Activated CD4-positive, CD25-positive, alpha-beta regulatory T cell treated with anti-CD3 and anti-CD28 coated beads, Interleukin-2, amount 50 U/mL, for 24 hours (primary cell): ENCODE results near the gene TMA16.
"Not testable (repeated sequence)": the region's sequence is repeated elsewhere in the genome, so short reads cannot be mapped to it uniquely, and the experiment has no call there.

Source experiments
- ATAC-seq, 2 donors: fragments of 150-1000 bp; cut with Tn5 transposase; one replicate each; pipeline ENCODE4 v1.10.0; 2021; ENCODE audit warnings: mild to moderate bottlenecking in 1 of 2, moderate library complexity in 1 of 2

The TMA16 gene

GRCh38 chr4:163494360-163495241 is at the start of gene TMA16:
TMA16 (plus strand) TSS chr4:163494690; CDS start chr4:163494802, 112 bp downstream.
- peak; percentile 88 to 91 for ATAC-seq

GRCh38 chr4:163447023-163447422 is 47.5 kb upstream of the TMA16 start:
- ATAC-seq, result not testable (repeated sequence)

- ATAC-seq, result no peak
These were observed 47.0 kb upstream of the TMA16 start for GRCh38 chr4:163447481-163447880.

- no peak for ATAC-seq
These were observed 45.8 kb upstream of the TMA16 start for GRCh38 chr4:163448540-163449203.

GRCh38 chr4:163462556-163462955 is 31.9 kb upstream of the TMA16 start:
- ATAC-seq, result no peak

GRCh38 chr4:163467082-163467770 is 27.3 kb upstream of the TMA16 start:
- ATAC-seq, result no peak

GRCh38 chr4:163470391-163470790 is 24.1 kb upstream of the TMA16 start:
- ATAC-seq, result no peak

GRCh38 chr4:163473130-163473529 is 21.4 kb upstream of the TMA16 start:
- no peak for ATAC-seq

GRCh38 chr4:163473576-163473975 is 20.9 kb upstream of the TMA16 start, which contains the start of gene TKTL2:
TKTL2 (minus strand) TSS chr4:163473754; CDS start chr4:163473734, 20 bp downstream.
- no peak for ATAC-seq

- no peak for ATAC-seq
These were observed 20.5 kb upstream of the TMA16 start for GRCh38 chr4:163474027-163474426.

GRCh38 chr4:163476761-163477438 is 17.6 kb upstream of the TMA16 start:
- no peak for ATAC-seq

- no peak for ATAC-seq
These were observed 12.3 kb upstream of the TMA16 start for GRCh38 chr4:163482190-163482589.

GRCh38 chr4:163484906-163485305 is 9.6 kb upstream of the TMA16 start:
- ATAC-seq, result peak in 1 of 2 donors; percentile 60

GRCh38 chr4:163485589-163485988 is 8.9 kb upstream of the TMA16 start:
- ATAC-seq, result no peak

- ATAC-seq, result no peak
These were observed 8.2 kb upstream of the TMA16 start for GRCh38 chr4:163486321-163486720.

GRCh38 chr4:163489929-163490328 is 4.6 kb upstream of the TMA16 start:
- ATAC-seq, result no peak

- no peak for ATAC-seq
These were observed 1.5 kb upstream of the TMA16 start for GRCh38 chr4:163492951-163493504.

GRCh38 chr4:163493643-163494359 is 689 bp upstream of the TMA16 start:
- ATAC-seq, result peak in 1 of 2 donors; percentile 21

- no peak for ATAC-seq
These were observed 1.4 kb downstream of the TMA16 start for GRCh38 chr4:163495900-163496299.

- no peak for ATAC-seq
These were observed 6.1 kb downstream of the TMA16 start for GRCh38 chr4:163500586-163500985.

- ATAC-seq, result no peak
These were observed 10.9 kb downstream of the TMA16 start for GRCh38 chr4:163505374-163505773.

- no peak for ATAC-seq
These were observed 20.7 kb downstream of the TMA16 start for GRCh38 chr4:163515198-163515597.
